Body of pancreas (tissue), 4 donors: ENCODE data around the gene CHMP4A.

Experiments
- POLR2A ChIP-seq, 3 donors: fragments of 450-650 bp; IDR thresholded peaks; one replicate each; pipeline ENCODE4 v1.6.1; 2016; ENCODE audit warnings: antibody characterized with exemption in 3 of 3, mild to moderate bottlenecking in 2 of 3
- TF ChIP-seq, protein P1 (sequence below), 7 experiments: fragments of 450-650 bp in 4 of 7; fragments of 200-600 bp in 3 of 7; sonication (generic) in 3 of 7; IDR thresholded peaks; one replicate each; pipeline ENCODE4 v1.5.1; 2016 to 2019; ENCODE audit warnings: antibody characterized with exemption in 7 of 7

- TF ChIP-seq, protein P1, sequence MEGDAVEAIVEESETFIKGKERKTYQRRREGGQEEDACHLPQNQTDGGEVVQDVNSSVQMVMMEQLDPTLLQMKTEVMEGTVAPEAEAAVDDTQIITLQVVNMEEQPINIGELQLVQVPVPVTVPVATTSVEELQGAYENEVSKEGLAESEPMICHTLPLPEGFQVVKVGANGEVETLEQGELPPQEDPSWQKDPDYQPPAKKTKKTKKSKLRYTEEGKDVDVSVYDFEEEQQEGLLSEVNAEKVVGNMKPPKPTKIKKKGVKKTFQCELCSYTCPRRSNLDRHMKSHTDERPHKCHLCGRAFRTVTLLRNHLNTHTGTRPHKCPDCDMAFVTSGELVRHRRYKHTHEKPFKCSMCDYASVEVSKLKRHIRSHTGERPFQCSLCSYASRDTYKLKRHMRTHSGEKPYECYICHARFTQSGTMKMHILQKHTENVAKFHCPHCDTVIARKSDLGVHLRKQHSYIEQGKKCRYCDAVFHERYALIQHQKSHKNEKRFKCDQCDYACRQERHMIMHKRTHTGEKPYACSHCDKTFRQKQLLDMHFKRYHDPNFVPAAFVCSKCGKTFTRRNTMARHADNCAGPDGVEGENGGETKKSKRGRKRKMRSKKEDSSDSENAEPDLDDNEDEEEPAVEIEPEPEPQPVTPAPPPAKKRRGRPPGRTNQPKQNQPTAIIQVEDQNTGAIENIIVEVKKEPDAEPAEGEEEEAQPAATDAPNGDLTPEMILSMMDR (IDR thresholded peaks at IDR 0.05), result no peak
- no peak for TF ChIP-seq POLR2A (IDR thresholded peaks at IDR 0.05)
These were observed 47.5 kb downstream of the CHMP4A start for GRCh38 chr14:24165785-24166184.
